GM12878 (cell line): ENCODE measurements around the gene UBE3B. TPM values are rescaled to one million over a fixed set of nuclear protein-coding genes. Genes with fewer than 3 reads are reported as not detected.

ENCODE experiments used
- BMI1 ChIP-seq: fragments of 450-650 bp; IDR thresholded peaks from 2 replicates; pipeline ENCODE4 v1.6.1; 2016; ENCODE audit warnings: mild to moderate bottlenecking, moderate library complexity, borderline replicate concordance
- GATAD2B ChIP-seq: fragments of 450-650 bp; conservative IDR thresholded peaks from 2 replicates; pipeline ENCODE4 v1.6.1; 2017; ENCODE audit warnings: low read depth, mild to moderate bottlenecking, moderate library complexity
- KLF5 ChIP-seq: fragments of 450-650 bp; IDR thresholded peaks from 2 replicates; pipeline ENCODE4 v1.6.1; 2014; ENCODE audit warnings: mild to moderate bottlenecking; ENCODE audit not compliant: partially characterized antibody
- NR2C1 ChIP-seq: fragments of 450-650 bp; IDR thresholded peaks from 2 replicates; pipeline ENCODE4 v1.6.1; 2017; ENCODE audit warnings: antibody characterized with exemption, mild to moderate bottlenecking, moderate library complexity
- PML ChIP-seq: IDR thresholded peaks from 2 replicates; pipeline ENCODE4 v1.6.1; 2012; ENCODE audit warnings: low read length, inconsistent platforms
- POU2F2 ChIP-seq: IDR thresholded peaks from 3 replicates; pipeline ENCODE4 v1.6.1; 2011; ENCODE audit warnings: low read depth, mild to moderate bottlenecking, low read length, borderline replicate concordance
- RAD21 ChIP-seq: IDR thresholded peaks from 2 replicates; pipeline ENCODE4 v1.6.1; 2011; ENCODE audit warnings: mild to moderate bottlenecking, low read depth, low read length, moderate library complexity; ENCODE audit not compliant: insufficient read depth
- RUNX3 ChIP-seq: IDR thresholded peaks from 2 replicates; pipeline ENCODE4 v1.6.1; 2012; ENCODE audit warnings: low read length, inconsistent platforms
- SIX5 ChIP-seq: IDR thresholded peaks from 2 replicates; pipeline ENCODE4 v1.6.1; 2011; ENCODE audit warnings: mild to moderate bottlenecking, low read depth, low read length, moderate library complexity; ENCODE audit not compliant: severe bottlenecking
- STAT1 ChIP-seq: fragments of 450-650 bp; conservative IDR thresholded peaks from 2 replicates; pipeline ENCODE4 v1.6.1; 2014; ENCODE audit warnings: antibody characterized with exemption, mild to moderate bottlenecking
- TCF12 ChIP-seq: IDR thresholded peaks from 2 replicates; pipeline ENCODE4 v1.6.1; 2011; ENCODE audit warnings: low read depth, mild to moderate bottlenecking, low read length
- polyA plus RNA-seq, 11 experiments: library from polyadenylated mRNA; depleted of rRNA in 4 of 11; unstranded in 6 of 11; stranded (reverse) in 5 of 11; fragments of >200 nt; fragmentation: Nextera tagmentation in 4 of 11; fragmentation: Illumina TruSeq in 1 of 11; extraction: Ambion mirVana in 4 of 11; extraction: Trizol in 1 of 11; gene quantifications; 1 replicate in 1 of 11; 2 replicates in 10 of 11; pipeline versions ENCODE4 v1.2.1 to v1.2.3, GENCODE V29; 2011 to 2016; ENCODE audit warnings: inconsistent platforms in 2 of 11, missing spikeins in 2 of 11, low read depth in 1 of 11
- total RNA-seq, 4 experiments: library from RNA; depleted of rRNA in 3 of 4; stranded (reverse); fragments of >200 nt in 3 of 4; fragmentation: Illumina TruSeq in 1 of 4; extraction: Trizol in 1 of 4; gene quantifications; 2 replicates each; pipeline versions ENCODE4 v1.2.1 to v1.2.3, GENCODE V29; 2013 to 2021
- TF ChIP-seq, protein P1 (sequence below): fragments of 150-350 bp; IDR thresholded peaks from 2 replicates; pipeline ENCODE4 v1.6.1; 2016; ENCODE audit warnings: low read depth, low read length
- TF ChIP-seq, protein P2 (sequence below): fragments of 450-650 bp; IDR thresholded peaks from 2 replicates; pipeline ENCODE4 v1.6.1; 2016; ENCODE audit warnings: mild to moderate bottlenecking
- TF ChIP-seq, protein P3 (sequence below): fragments of 450-650 bp; IDR thresholded peaks from 2 replicates; pipeline ENCODE4 v1.6.1; 2018; ENCODE audit warnings: borderline replicate concordance, mild to moderate bottlenecking; ENCODE audit not compliant: partially characterized antibody

UBE3B gene
- total and polyA plus RNA-seq, 10 of the 15 experiments (the other 5 are each of a cell fraction or from before 2014, with no cell fraction given) = 7.4 to 25.3 (median 17.1) TPM

DNA sequence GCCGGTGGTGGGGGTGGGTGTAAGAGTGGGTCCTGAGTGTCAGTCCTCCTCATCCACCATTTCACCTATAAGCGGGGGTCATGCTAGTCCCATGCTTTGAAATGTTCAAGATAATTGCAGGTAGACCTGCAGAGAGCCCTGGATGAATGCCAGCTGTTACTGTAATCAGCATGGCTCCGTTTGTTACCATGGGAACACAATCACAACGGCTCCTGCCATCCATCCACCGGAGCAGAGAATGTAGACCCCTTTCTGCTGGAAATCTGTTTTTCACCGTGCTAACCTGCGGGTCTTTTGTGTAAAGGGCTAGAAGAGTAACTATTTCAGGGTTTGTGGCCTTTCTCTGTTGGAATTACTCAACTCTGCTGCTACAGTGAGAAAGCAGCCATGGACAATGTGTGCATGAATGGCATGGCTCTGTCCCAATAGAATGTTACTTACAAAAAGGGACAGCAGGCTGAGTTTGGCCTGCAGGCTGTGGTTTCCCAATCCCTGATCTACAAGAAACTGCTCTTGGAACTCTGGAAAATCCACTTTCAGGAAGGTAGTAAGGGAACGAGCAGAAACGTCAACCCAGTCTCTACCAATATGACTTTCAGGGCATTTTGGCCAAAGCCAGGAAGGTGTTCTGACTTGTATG, 36.5 kb upstream of the UBE3B start (continued):
- TF ChIP-seq NR2C1 = no peak
- TF ChIP-seq KLF5 = no peak
- TF ChIP-seq PML = no peak
- no peak for TF ChIP-seq TCF12
- TF ChIP-seq, protein P1, sequence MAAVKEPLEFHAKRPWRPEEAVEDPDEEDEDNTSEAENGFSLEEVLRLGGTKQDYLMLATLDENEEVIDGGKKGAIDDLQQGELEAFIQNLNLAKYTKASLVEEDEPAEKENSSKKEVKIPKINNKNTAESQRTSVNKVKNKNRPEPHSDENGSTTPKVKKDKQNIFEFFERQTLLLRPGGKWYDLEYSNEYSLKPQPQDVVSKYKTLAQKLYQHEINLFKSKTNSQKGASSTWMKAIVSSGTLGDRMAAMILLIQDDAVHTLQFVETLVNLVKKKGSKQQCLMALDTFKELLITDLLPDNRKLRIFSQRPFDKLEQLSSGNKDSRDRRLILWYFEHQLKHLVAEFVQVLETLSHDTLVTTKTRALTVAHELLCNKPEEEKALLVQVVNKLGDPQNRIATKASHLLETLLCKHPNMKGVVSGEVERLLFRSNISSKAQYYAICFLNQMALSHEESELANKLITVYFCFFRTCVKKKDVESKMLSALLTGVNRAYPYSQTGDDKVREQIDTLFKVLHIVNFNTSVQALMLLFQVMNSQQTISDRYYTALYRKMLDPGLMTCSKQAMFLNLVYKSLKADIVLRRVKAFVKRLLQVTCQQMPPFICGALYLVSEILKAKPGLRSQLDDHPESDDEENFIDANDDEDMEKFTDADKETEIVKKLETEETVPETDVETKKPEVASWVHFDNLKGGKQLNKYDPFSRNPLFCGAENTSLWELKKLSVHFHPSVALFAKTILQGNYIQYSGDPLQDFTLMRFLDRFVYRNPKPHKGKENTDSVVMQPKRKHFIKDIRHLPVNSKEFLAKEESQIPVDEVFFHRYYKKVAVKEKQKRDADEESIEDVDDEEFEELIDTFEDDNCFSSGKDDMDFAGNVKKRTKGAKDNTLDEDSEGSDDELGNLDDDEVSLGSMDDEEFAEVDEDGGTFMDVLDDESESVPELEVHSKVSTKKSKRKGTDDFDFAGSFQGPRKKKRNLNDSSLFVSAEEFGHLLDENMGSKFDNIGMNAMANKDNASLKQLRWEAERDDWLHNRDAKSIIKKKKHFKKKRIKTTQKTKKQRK = no peak
- no peak for TF ChIP-seq GATAD2B
- no peak for TF ChIP-seq BMI1
- TF ChIP-seq, protein P2, sequence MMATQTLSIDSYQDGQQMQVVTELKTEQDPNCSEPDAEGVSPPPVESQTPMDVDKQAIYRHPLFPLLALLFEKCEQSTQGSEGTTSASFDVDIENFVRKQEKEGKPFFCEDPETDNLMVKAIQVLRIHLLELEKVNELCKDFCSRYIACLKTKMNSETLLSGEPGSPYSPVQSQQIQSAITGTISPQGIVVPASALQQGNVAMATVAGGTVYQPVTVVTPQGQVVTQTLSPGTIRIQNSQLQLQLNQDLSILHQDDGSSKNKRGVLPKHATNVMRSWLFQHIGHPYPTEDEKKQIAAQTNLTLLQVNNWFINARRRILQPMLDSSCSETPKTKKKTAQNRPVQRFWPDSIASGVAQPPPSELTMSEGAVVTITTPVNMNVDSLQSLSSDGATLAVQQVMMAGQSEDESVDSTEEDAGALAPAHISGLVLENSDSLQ = no peak
- TF ChIP-seq STAT1 = no peak
- TF ChIP-seq, protein P3, sequence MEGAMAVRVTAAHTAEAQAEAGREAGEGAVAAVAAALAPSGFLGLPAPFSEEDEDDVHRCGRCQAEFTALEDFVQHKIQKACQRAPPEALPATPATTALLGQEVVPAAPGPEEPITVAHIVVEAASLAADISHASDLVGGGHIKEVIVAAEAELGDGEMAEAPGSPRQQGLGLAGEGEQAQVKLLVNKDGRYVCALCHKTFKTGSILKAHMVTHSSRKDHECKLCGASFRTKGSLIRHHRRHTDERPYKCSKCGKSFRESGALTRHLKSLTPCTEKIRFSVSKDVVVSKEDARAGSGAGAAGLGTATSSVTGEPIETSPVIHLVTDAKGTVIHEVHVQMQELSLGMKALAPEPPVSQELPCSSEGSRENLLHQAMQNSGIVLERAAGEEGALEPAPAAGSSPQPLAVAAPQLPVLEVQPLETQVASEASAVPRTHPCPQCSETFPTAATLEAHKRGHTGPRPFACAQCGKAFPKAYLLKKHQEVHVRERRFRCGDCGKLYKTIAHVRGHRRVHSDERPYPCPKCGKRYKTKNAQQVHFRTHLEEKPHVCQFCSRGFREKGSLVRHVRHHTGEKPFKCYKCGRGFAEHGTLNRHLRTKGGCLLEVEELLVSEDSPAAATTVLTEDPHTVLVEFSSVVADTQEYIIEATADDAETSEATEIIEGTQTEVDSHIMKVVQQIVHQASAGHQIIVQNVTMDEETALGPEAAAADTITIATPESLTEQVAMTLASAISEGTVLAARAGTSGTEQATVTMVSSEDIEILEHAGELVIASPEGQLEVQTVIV = no peak
- TF ChIP-seq RAD21 = no peak
- TF ChIP-seq RUNX3 = no peak
- no peak for TF ChIP-seq POU2F2
- TF ChIP-seq SIX5 = no peak
